ENCODE data around the gene HDAC7.

Gene HDAC7

DNA sequence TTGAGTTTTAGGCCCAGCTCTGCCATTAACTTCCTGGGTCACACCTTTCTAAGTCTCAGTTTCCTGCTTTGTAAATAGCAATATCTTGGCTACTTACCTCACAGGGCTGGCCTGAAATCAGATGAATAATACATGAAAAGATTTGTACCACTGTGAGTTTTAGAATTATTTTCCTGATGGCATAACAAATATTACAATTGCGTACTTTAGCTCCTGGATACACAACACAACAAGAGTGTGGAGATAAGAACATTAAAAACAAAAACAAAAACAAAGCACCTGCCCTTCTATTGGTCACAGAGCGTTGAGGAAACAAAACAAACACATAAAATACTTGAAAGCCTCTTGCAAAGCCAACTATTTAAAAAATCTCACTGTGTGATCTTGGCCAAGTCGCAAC, 4.9 kb upstream of the HDAC7 start:
- no peak overlapping the region for H3K9ac ChIP-seq (ENCODE audit: low read length)
- peaks cover 6% of the 10 kb centered on the region for H3K27me3 ChIP-seq (ENCODE audit: control insufficient read depth, insufficient read depth, low read length)
- no peak overlapping the region for H3K27ac ChIP-seq (ENCODE audit: low read length)
- H3K9me3 ChIP-seq (ENCODE audit: control insufficient read depth, low read depth, low read length), result no peaks in the 10 kb centered on the region
- H3K4me1 ChIP-seq (ENCODE audit: control insufficient read depth, low read depth, low read length), result peaks cover 27% of the 10 kb centered on the region
- H3K4me3 ChIP-seq (ENCODE audit: low read length), result no peak overlapping the region
- no peaks in the 10 kb centered on the region for H3K36me3 ChIP-seq (ENCODE audit: control insufficient read depth, low read depth, low read length)

DNA sequence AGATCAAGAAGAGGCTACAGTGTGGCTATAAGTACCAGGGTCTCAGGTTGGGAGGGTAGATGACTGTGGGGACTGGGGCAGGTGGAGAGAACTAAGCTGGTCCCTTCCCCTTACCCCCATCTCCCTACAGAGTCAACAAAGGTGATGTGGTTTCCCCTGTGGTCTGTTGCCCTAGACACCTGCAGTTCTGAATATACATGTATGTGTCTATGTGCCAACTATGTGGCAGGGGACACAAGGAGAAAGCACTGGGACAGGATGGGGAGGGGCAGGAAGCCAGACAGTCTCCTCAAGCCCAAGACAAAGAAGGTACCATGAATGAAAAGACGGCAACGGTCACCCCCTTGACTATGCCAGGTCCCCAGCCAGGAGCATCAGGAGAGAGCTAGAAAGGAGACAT, 4.5 kb upstream of the HDAC7 start:
- no peak overlapping the region for H3K27ac ChIP-seq (ENCODE audit: low read length)
- no peak overlapping the region for H3K4me3 ChIP-seq (ENCODE audit: low read length)
- H3K4me1 ChIP-seq (ENCODE audit: control insufficient read depth, low read depth, low read length), result peaks cover 23% of the 10 kb centered on the region
- no peak overlapping the region for H3K9ac ChIP-seq (ENCODE audit: low read length)
- H3K9me3 ChIP-seq (ENCODE audit: control insufficient read depth, low read depth, low read length), result no peaks in the 10 kb centered on the region
- no peaks in the 10 kb centered on the region for H3K36me3 ChIP-seq (ENCODE audit: control insufficient read depth, low read depth, low read length)
- peaks cover 6% of the 10 kb centered on the region for H3K27me3 ChIP-seq (ENCODE audit: control insufficient read depth, insufficient read depth, low read length)

DNA sequence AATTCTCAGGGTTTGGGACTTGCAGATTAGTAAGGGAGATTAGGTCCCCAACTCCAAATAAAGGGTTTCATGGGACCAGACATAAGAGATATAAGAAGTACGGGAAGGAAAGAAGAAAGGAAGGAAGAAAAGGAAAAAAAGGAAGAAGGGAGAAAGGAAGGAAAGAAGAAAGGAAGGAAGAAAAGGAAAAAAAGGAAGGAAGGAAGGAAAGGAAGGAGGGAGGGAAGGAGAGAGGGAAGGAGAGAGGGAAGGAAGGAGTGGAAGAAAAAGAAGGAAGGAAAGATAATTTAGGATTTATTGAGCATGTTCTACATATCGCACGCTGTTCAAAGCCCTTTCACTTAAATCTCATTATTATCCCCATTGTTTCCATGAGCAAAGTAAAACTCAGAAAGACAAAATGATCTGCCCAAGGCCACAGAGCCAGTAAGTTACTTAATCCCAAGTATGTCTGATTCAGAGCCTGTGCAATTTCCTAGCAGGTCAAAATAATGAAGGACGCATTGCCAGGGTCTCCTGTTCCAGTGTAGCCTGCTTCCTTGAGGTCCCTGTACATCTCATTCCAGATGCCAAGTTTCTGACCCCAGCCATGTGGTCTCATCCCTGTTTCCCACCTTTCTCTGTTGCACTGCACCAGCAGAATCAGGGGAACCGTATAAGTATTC, 3.9 kb upstream of the HDAC7 start:
- Histone ChIP-seq H3K4me3 (ENCODE audit: low read length) (no peak overlapping the region), H3K36me3 (ENCODE audit: control insufficient read depth, low read depth, low read length) (no peaks in the 10 kb centered on the region), H3K9ac (ENCODE audit: low read length) (no peak overlapping the region), H3K27me3 (ENCODE audit: control insufficient read depth, insufficient read depth, low read length) (peaks cover 6% of the 10 kb centered on the region), H3K9me3 (ENCODE audit: control insufficient read depth, low read depth, low read length) (no peaks in the 10 kb centered on the region), H3K27ac (ENCODE audit: low read length) (no peak overlapping the region), H3K4me1 (ENCODE audit: control insufficient read depth, low read depth, low read length) (peaks cover 23% of the 10 kb centered on the region)

DNA sequence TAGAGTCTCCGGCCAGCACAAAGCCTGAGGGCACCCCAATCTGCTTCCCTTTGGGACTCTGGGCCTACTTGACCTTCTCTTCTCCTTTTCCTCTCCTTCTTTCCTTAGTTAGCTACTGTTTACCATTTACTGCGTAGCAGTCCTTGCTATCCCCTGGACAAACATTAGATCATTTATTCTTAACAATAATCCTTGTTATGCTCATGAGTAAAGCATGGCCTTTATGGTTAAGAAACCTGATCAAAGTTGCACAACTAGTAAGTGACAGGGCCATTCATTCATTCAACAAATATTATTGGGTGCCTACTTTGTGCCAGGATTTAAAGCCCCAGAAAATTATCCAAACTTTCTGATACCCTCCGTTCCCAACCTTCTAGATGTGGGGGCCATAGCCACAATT, 3.2 kb upstream of the HDAC7 start:
- no peak overlapping the region for H3K27ac ChIP-seq (ENCODE audit: low read length)
- H3K9ac ChIP-seq (ENCODE audit: low read length), result no peak overlapping the region
- peaks cover 29% of the 10 kb centered on the region for H3K4me1 ChIP-seq (ENCODE audit: control insufficient read depth, low read depth, low read length)
- H3K4me3 ChIP-seq (ENCODE audit: low read length), result no peak overlapping the region
- H3K27me3 ChIP-seq (ENCODE audit: control insufficient read depth, insufficient read depth, low read length), result peaks cover 6% of the 10 kb centered on the region
- H3K36me3 ChIP-seq (ENCODE audit: control insufficient read depth, low read depth, low read length), result no peaks in the 10 kb centered on the region
- H3K9me3 ChIP-seq (ENCODE audit: control insufficient read depth, low read depth, low read length), result no peaks in the 10 kb centered on the region

DNA sequence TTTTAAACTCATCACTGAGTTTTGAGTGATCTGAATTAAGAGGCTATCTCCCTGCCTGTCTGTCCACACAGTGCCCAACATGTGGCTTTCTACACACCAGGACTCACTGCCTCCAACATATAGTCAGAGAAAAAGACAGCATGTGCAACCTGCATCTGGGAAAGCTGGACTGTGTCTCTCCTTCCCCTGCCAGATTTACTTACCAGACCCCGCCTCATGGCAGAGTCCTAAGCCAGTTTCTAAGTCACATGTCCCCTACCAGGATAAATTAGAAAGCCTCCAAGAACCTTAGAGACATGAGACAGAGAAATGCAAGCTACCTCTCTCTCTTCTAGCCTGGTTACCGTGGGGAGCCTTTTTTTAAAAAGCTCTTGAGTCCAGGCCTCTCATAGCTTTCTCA, 2.7 kb upstream of the HDAC7 start:
- Histone ChIP-seq H3K9me3 (ENCODE audit: control insufficient read depth, low read depth, low read length) (no peaks in the 10 kb centered on the region), H3K27me3 (ENCODE audit: control insufficient read depth, insufficient read depth, low read length) (peaks cover 6% of the 10 kb centered on the region), H3K4me3 (ENCODE audit: low read length) (no peak overlapping the region), H3K36me3 (ENCODE audit: control insufficient read depth, low read depth, low read length) (no peaks in the 10 kb centered on the region), H3K9ac (ENCODE audit: low read length) (no peak overlapping the region), H3K27ac (ENCODE audit: low read length) (no peak overlapping the region), H3K4me1 (ENCODE audit: control insufficient read depth, low read depth, low read length) (peaks cover 33% of the 10 kb centered on the region)

DNA sequence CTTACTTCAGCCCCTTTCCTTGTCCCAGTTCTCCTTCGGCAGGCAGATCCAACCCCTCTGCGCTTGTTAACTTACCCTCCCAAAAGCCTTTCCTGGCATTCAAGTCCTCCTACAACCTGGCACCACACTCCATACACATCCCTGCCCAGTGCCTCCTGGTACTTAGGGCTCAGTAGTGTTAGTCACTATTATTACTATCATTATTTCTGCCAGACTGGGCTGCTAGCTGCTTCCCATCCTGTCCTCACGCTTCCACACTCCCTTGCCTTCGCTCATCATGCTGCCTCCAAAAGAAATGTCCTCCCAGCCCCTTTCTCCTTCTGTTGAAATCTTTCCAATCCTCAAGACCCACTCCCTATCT, 1.6 kb upstream of the HDAC7 start:
- Histone ChIP-seq H3K4me1 (ENCODE audit: control insufficient read depth, low read depth, low read length) (peaks cover 43% of the 10 kb centered on the region), H3K27me3 (ENCODE audit: control insufficient read depth, insufficient read depth, low read length) (peaks cover 6% of the 10 kb centered on the region), H3K4me3 (ENCODE audit: low read length) (peak overlapping the region; percentile 91), H3K36me3 (ENCODE audit: control insufficient read depth, low read depth, low read length) (no peaks in the 10 kb centered on the region), H3K9me3 (ENCODE audit: control insufficient read depth, low read depth, low read length) (no peaks in the 10 kb centered on the region), H3K9ac (ENCODE audit: low read length) (peak overlapping the region; percentile 95), H3K27ac (ENCODE audit: low read length) (peak overlapping the region; percentile 0)

DNA sequence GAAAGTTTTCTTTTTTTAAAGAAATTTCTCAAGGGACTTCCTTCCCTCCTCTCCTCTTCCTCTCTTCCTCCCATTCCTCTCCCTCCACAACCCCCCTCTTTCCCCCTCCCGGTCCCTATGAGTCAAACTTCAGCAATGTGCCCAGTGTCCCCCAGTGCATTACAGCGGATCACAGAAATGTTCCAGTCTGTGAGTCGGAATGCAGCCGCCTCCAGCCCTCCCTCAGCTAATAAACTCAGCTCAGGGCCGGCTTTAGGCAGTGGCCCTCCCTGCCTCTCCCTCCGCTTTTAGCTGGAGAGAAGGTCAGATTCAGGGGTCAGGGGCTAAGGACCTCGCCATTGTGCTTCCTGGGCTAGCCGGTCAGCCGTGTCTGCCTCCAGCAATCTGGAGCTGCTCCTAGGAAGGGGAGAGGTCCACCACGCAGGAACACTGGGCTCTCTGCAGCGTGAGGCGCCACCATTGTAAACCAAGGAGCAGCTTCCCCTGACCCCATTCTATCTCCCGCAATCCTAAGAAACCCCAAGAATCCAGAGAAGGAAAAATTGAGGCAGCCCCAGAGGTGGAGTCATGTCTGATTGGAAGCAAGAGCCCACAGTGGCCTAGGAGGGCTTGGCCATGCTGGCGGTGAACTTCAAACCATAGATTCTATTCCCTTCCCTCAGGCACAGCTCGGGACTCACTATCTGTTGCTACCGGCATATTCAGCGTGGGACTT, 1.1 kb upstream of the HDAC7 start:
- peaks cover 6% of the 10 kb centered on the region for H3K27me3 ChIP-seq (ENCODE audit: control insufficient read depth, insufficient read depth, low read length)
- peak overlapping the region; percentile 95 for H3K9ac ChIP-seq (ENCODE audit: low read length)
- H3K4me3 ChIP-seq (ENCODE audit: low read length), result peak overlapping the region; percentile 91
- H3K9me3 ChIP-seq (ENCODE audit: control insufficient read depth, low read depth, low read length), result no peaks in the 10 kb centered on the region
- H3K27ac ChIP-seq (ENCODE audit: low read length), result peak overlapping the region; percentile 92
- H3K36me3 ChIP-seq (ENCODE audit: control insufficient read depth, low read depth, low read length), result no peaks in the 10 kb centered on the region
- peaks cover 45% of the 10 kb centered on the region for H3K4me1 ChIP-seq (ENCODE audit: control insufficient read depth, low read depth, low read length)

DNA sequence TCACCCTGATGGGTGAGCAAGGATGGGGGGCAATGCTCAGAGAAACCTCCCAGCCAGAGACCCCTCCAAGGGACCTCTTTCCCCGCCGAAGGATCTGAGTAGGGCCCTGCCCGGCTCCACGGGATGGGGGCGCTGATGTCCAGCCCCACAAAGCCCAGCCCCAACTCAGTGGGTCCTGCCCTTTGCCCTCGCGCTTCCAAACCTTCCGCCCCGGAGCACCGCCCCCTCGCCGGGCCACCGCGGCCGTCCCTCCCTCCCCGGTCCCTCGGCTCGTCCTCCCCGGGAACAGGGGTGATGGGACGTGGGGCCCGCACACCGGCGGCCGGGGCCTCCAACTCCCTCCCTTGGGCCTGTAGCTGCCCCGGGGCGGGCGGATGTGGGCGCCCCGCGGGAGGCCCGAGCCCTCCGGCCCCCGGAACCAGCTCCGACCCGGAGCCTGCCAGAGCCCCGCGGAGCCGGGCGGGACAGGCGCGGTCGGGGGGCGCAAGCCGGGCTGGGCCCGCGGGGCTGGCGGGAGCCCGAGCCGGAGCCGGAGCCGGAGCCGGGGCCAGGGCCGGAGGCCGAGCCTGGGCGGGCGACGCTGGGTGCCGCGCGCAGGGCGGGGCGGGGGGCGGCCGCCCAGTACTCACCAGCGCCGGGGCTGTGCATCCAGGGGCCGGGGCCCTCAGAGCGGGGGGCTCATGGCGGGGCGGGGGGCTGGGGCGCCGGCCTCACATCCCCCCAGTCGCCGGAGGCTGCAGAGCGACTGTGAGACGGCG, 386 bp downstream of the HDAC7 start:
- Histone ChIP-seq H3K9me3 (ENCODE audit: control insufficient read depth, low read depth, low read length) (no peaks in the 10 kb centered on the region), H3K36me3 (ENCODE audit: control insufficient read depth, low read depth, low read length) (peaks cover under 1% of the 10 kb centered on the region), H3K27ac (ENCODE audit: low read length) (no peak overlapping the region), H3K4me1 (ENCODE audit: control insufficient read depth, low read depth, low read length) (peaks cover 46% of the 10 kb centered on the region), H3K27me3 (ENCODE audit: control insufficient read depth, insufficient read depth, low read length) (peaks cover 6% of the 10 kb centered on the region), H3K4me3 (ENCODE audit: low read length) (peak overlapping the region; percentile 73), H3K9ac (ENCODE audit: low read length) (peak overlapping the region; percentile 95)

DNA sequence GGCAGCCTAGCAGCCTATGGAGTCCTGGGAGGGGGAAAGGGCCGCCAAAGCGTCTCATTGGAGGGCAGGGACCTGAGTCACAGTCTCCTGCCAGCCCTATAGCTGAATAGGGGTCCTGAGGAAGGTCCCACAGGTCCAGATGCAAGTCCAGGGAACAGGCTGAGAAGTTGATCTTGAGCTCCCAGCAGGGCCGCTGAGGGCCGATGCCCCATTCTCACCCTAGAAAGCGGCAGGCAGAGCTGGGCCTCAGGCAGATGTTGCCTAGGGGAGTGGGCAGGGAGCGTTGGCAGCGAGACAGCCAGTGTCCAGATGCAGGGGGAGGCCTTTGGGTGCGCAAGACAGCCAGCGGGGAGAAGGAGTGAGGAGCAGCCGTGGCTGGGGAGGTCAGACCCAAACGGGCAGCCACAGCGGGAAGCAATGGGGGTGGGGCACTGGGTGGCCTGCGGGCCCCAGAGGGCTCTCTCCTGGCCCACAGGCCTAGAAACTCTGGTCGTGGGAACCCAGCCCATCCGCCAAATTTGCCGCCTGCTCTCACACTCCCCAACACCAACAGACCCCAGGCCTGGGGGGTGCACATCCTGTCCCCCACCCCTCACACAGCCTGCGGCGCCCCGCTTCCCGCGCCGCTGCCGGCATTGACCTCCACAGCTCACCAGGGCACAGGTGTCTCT, 1.1 kb downstream of the HDAC7 start:
- Histone ChIP-seq H3K27ac (ENCODE audit: low read length) (no peak overlapping the region), H3K36me3 (ENCODE audit: control insufficient read depth, low read depth, low read length) (peaks cover 3% of the 10 kb centered on the region), H3K9me3 (ENCODE audit: control insufficient read depth, low read depth, low read length) (no peaks in the 10 kb centered on the region), H3K4me1 (ENCODE audit: control insufficient read depth, low read depth, low read length) (peaks cover 53% of the 10 kb centered on the region), H3K4me3 (ENCODE audit: low read length) (peak overlapping the region; percentile 73), H3K9ac (ENCODE audit: low read length) (peak overlapping the region; percentile 44), H3K27me3 (ENCODE audit: control insufficient read depth, insufficient read depth, low read length) (peaks cover 6% of the 10 kb centered on the region)

DNA sequence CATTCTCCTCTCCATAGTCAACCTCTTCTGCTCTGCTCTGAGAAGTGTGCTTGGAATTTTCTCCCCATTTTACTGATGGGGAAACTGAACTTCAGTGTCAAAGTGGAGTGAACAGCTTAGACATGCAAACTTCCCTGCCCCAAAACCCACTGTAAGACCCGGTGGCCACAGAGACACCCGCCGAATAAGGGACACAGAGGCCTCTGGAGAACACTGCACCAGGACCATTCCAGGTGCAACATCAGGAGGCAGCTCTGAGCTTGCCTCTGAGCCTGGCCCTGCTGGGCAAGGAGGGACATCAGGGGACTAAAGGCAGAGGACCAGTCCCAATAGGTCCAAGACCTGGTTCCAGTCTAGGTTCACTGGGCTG, 1.7 kb downstream of the HDAC7 start:
- H3K4me3 ChIP-seq (ENCODE audit: low read length), result no peak overlapping the region
- H3K9ac ChIP-seq (ENCODE audit: low read length), result no peak overlapping the region
- H3K27ac ChIP-seq (ENCODE audit: low read length), result no peak overlapping the region
- H3K9me3 ChIP-seq (ENCODE audit: control insufficient read depth, low read depth, low read length), result no peaks in the 10 kb centered on the region
- peaks cover 59% of the 10 kb centered on the region for H3K4me1 ChIP-seq (ENCODE audit: control insufficient read depth, low read depth, low read length)
- H3K27me3 ChIP-seq (ENCODE audit: control insufficient read depth, insufficient read depth, low read length), result peaks cover 6% of the 10 kb centered on the region
- H3K36me3 ChIP-seq (ENCODE audit: control insufficient read depth, low read depth, low read length), result peaks cover 3% of the 10 kb centered on the region

DNA sequence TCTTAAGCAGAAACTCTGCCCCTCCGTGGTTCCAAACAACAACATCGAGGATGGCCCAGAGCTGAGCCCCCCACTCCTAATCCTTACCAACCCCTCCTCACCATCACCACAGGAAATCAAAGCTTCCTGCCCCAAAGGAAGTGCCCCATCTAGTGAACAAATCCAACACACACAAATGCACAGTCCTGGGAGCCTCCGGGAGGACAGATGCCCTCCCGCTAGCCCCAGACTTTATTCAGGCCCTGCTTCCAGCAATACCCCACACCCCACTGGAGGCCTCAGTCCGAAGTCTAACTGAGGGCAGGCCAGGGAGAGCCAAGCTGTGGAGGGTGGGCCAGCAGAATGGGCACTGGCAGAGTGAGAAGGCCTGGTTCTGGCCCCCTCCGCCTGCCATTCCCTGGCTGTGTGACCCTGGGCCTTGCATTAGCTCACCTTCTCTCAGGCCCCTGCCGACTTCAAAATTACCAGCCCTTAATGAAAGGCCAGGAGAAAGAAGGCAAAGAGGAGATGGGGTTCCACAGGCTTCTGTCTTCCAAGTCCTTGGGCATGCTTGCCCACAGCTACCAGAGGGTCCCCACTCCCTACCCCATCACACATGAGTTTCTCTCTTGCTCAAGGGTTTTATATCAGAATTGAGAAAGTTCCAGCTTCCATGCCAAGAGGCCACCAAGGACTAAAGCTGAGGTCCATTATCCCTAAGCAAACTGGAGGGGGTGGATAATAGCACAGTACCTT, 2.3 kb downstream of the HDAC7 start:
- peaks cover 6% of the 10 kb centered on the region for H3K27me3 ChIP-seq (ENCODE audit: control insufficient read depth, insufficient read depth, low read length)
- H3K27ac ChIP-seq (ENCODE audit: low read length), result no peak overlapping the region
- H3K9me3 ChIP-seq (ENCODE audit: control insufficient read depth, low read depth, low read length), result no peaks in the 10 kb centered on the region
- H3K4me3 ChIP-seq (ENCODE audit: low read length), result peak overlapping the region; percentile 3
- no peak overlapping the region for H3K9ac ChIP-seq (ENCODE audit: low read length)
- peaks cover 62% of the 10 kb centered on the region for H3K4me1 ChIP-seq (ENCODE audit: control insufficient read depth, low read depth, low read length)
- H3K36me3 ChIP-seq (ENCODE audit: control insufficient read depth, low read depth, low read length), result peaks cover 3% of the 10 kb centered on the region
